T-cell (primary cell): Measurements from ENCODE around the gene DHCR7. TPM values are rescaled to one million over a fixed set of nuclear protein-coding genes. Genes with fewer than 3 reads are reported as not detected.

Experiments
- ATAC-seq, 4 experiments: fragments of 200-7000 bp in 3 of 4; fragments of 150-1000 bp in 1 of 4; cut with Tn5 transposase; replicated peaks in 1 of 4; 1 replicate in 3 of 4; 2 replicates in 1 of 4; pipeline ENCODE4 v1.10.0; 2021; ENCODE audit warnings: moderate library complexity in 3 of 4, mild to moderate bottlenecking in 2 of 4, moderate number of reproducible peaks in 1 of 4
- CTCF ChIA-PET, 2 donors: fragments of 300-600 bp; sonication (Branson Sonifier 250); formaldehyde crosslinking; loops; one replicate each; lab custom pipeline; 2022; ENCODE audit warnings: antibody characterized with exemption in 2 of 2; lab: Charles Lee
- POLR2A ChIA-PET, 2 donors: fragments of 300-600 bp; sonication (Branson Sonifier 250); formaldehyde crosslinking; loops; one replicate each; lab custom pipeline; 2022; ENCODE audit warnings: antibody characterized with exemption in 2 of 2; lab: Charles Lee
- DNase-seq, 35 experiments: peaks; one replicate each; pipeline versions ENCODE4 v3.0.0 to v3.0.0-alpha.2; 2013 to 2023
- H3K27ac ChIP-seq: one replicate; pipeline ENCODE4 v1.5.1; 2013; ENCODE audit warnings: low read length
- H3K27me3 ChIP-seq, 2 experiments: replicated peaks in 1 of 2; 1 replicate in 1 of 2; 2 replicates in 1 of 2; pipeline versions ENCODE4 v1.6.1 to v1.7.0; 2013; ENCODE audit warnings: low read length in 1 of 2, mixed read lengths in 1 of 2; ENCODE audit not compliant: control insufficient read depth in 2 of 2, insufficient read depth in 2 of 2; ENCODE audit errors: extremely low read depth in 1 of 2
- H3K36me3 ChIP-seq, 2 donors: 1 replicate in 1 of 2; 2 replicates in 1 of 2; pipeline versions ENCODE4 v1.6.1 to v1.7.0; 2013; ENCODE audit warnings: low read length in 1 of 2; ENCODE audit not compliant: control insufficient read depth in 2 of 2, insufficient read depth in 1 of 2; ENCODE audit errors: extremely low read depth in 1 of 2
- H3K4me1 ChIP-seq, 2 experiments: 1 replicate in 1 of 2; 2 replicates in 1 of 2; pipeline versions ENCODE4 v1.6.1 to v1.7.0; 2013; ENCODE audit warnings: low read length in 2 of 2, mixed read lengths in 1 of 2; ENCODE audit not compliant: insufficient read depth in 2 of 2, control insufficient read depth in 1 of 2; ENCODE audit errors: extremely low read depth in 1 of 2
- H3K4me3 ChIP-seq, 2 donors: 1 replicate in 1 of 2; 2 replicates in 1 of 2; pipeline versions ENCODE4 v1.5.1 to v1.7.0; 2013; ENCODE audit warnings: mild to moderate bottlenecking in 2 of 2, low read length in 1 of 2, moderate library complexity in 1 of 2; ENCODE audit not compliant: control insufficient read depth in 1 of 2; ENCODE audit errors: extremely low read depth in 1 of 2
- H3K9me3 ChIP-seq: 2 replicates; pipeline ENCODE4 v1.7.0; 2013
- H3K27ac Mint-ChIP-seq, 2 donors: one replicate each; pipeline ENCODE4 v1.8.0; 2020 to 2021; ENCODE audit warnings: mild to moderate bottlenecking in 2 of 2, mixed read lengths in 2 of 2
- H3K27me3 Mint-ChIP-seq, 2 donors: one replicate each; pipeline ENCODE4 v1.8.0; 2021 to 2022; ENCODE audit warnings: mixed read lengths in 2 of 2
- H3K36me3 Mint-ChIP-seq: one replicate; pipeline ENCODE4 v1.8.0; 2021; ENCODE audit warnings: mixed read lengths
- H3K4me1 Mint-ChIP-seq, 3 donors: one replicate each; pipeline ENCODE4 v1.8.0; 2020 to 2022; ENCODE audit warnings: mixed read lengths in 3 of 3, mild to moderate bottlenecking in 1 of 3
- H3K4me3 Mint-ChIP-seq, 3 donors: one replicate each; pipeline ENCODE4 v1.8.0; 2020 to 2022; ENCODE audit warnings: mild to moderate bottlenecking in 3 of 3, mixed read lengths in 3 of 3, moderate library complexity in 3 of 3
- H3K9me3 Mint-ChIP-seq, 3 donors: one replicate each; pipeline ENCODE4 v1.8.0; 2020 to 2022; ENCODE audit warnings: mixed read lengths in 3 of 3
- WGBS: methylation state at CpG from one replicate; pipeline ENCODE4 v1.1.5; 2013; ENCODE audit warnings: missing lambda C conversion rate; ENCODE audit not compliant: insufficient coverage; 5-methylcytosine and 5-hydroxymethylcytosine counted together
- total RNA-seq, 35 experiments: library from RNA in 6 of 35; stranded (reverse) in 6 of 35; fragments of 120-200 nt in 1 of 35; gene quantifications; one replicate each; pipeline versions ENCODE4 v1.2.1 to v1.2.4 and lab custom pipeline; 2013 to 2026

The DHCR7 gene
- total RNA-seq, 5 donors from 2014 or later (not counting 1 experiment from before 2014, with no cell fraction given), result 17.8 to 22.6 (median 21.1) TPM

DNA sequence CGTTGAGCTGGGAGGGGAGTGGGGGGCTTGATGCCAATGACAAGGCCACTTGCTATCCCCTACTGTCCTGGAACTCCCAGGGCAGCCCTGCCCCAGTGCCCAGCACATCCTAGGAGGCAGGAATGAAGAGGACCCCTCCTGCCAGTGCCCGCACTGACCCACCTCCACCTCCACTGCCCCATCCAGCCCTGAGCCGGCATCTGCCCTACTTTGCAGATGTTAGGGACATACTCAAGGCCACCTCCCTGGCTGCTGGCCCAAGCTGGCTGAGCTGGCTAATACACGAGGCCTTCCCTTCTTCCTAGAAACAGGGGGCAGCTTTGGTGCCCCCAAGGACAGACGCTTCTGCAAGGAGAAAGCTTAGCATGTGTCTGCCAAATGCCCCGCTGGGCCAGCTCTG lies 10.8 kb downstream of the DHCR7 start:
- Mint-ChIP-seq H3K27me3 (no peaks in the 10 kb centered on the region), H3K27ac (no peak overlapping the region), H3K4me3 (no peak overlapping the region), H3K36me3 (peaks cover 44% of the 10 kb centered on the region), H3K4me1 (no peaks in the 10 kb centered on the region), H3K9me3 (no peaks in the 10 kb centered on the region)
- POLR2A ChIA-PET, result interaction anchor here in 1 of 2 donors (0.5 kb wide), 1 partner anchor 8 kb away, joined by 8 read pairs; no protein-coding TSS in a partner anchor
- no peak for ATAC-seq
- no peaks in the 10 kb centered on the region for H3K9me3 ChIP-seq
- WGBS, result 97% methylated on average over 5 of the region's 6 CpGs
- peaks cover 0 to 3% of the 10 kb centered on the region in 2 experiments for H3K27me3 ChIP-seq
- H3K27ac ChIP-seq, result no peak overlapping the region
- CTCF ChIA-PET, result no interaction called here
- peaks cover 15 to 33% of the 10 kb centered on the region in 2 donors for H3K36me3 ChIP-seq
- no peaks in the 10 kb centered on the region for H3K4me1 ChIP-seq
- no peak overlapping the region for H3K4me3 ChIP-seq
- no peak for DNase-seq

DNA sequence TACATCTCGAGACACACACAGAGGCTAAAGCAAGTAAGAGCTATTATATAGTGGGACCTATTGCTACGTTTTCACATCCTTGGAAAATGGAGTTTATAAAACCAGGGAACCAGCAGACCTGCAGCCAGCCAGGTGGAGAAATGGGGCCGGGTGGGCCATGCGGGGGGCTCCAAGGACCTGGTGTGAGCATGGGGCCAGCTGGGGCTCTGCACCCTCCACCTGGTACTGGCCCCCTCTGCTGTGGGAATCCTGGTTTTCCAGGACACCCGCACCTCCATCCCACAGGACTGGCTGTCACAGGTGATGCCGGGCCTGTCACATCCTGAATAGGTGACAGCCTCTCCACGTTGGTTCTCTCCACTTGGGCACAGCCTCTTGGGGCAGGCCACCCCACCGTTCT lies 11.3 kb downstream of the DHCR7 start:
- H3K36me3 Mint-ChIP-seq, result peaks cover 39% of the 10 kb centered on the region

DNA sequence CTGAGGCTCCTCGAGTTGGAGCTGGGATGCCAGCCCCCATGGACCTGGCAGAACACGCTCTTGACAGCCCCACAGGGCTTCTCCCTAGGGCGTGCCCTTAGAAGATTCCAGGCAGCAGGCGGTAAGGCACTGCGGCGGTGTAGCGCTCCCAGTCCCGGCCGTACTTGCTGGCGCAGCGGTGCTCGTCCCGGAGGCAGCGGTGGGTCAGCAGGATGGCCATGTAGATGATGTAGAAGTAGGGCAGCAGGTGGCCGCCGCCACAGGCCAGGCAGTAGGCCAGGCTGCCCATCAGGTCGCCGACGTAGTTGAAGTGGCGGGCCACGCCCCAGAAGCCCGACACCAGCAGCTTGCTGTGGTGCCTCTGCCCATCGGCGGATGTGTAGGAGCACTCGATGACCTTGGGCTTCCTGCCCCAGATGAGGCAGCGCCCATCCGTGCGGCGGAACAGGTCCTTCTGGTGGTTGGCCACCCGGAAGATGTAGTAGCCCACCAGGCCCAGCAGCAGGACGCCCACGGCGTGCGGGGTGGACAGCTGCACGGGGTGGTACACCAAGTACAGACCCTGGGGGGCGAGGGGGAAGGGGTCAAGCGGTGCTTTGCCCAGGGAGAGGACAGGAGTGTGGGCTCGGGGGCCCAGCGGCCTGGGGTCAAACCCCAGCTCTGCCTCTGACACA lies 12.8 kb downstream of the DHCR7 start:
- Mint-ChIP-seq H3K9me3 (no peaks in the 10 kb centered on the region), H3K27ac (no peak overlapping the region), H3K4me3 (no peak overlapping the region), H3K4me1 (no peaks in the 10 kb centered on the region), H3K27me3 (no peaks in the 10 kb centered on the region), H3K36me3 (peaks cover 33% of the 10 kb centered on the region)
- Histone ChIP-seq H3K27ac (no peak overlapping the region), H3K4me1 (no peaks in the 10 kb centered on the region), H3K27me3 (peaks cover 0 to 3% of the 10 kb centered on the region in 2 experiments), H3K4me3 (no peak overlapping the region), H3K9me3 (no peaks in the 10 kb centered on the region), H3K36me3 (peaks cover 8 to 21% of the 10 kb centered on the region in 2 donors)
- ChIA-PET POLR2A (no interaction called here), CTCF (no interaction called here)
- no peak for ATAC-seq
- no peak for DNase-seq
- WGBS, result 92% methylated on average over 35 of the region's 39 CpGs

More for the DNA sequence above, 11.3 kb downstream of the DHCR7 start:
- Mint-ChIP-seq H3K27ac (no peak overlapping the region), H3K27me3 (no peaks in the 10 kb centered on the region), H3K9me3 (no peaks in the 10 kb centered on the region), H3K4me3 (no peak overlapping the region), H3K4me1 (no peaks in the 10 kb centered on the region)
- Histone ChIP-seq H3K27me3 (peaks cover 0 to 3% of the 10 kb centered on the region in 2 experiments), H3K4me3 (no peak overlapping the region), H3K4me1 (no peaks in the 10 kb centered on the region), H3K36me3 (peaks cover 13 to 27% of the 10 kb centered on the region in 2 donors), H3K9me3 (no peaks in the 10 kb centered on the region), H3K27ac (no peak overlapping the region)
- DNase-seq (no peak), ATAC-seq (no peak)
- CTCF ChIA-PET, result no interaction called here
- 91% methylated on average over 6 of the region's 8 CpGs for WGBS
- POLR2A ChIA-PET, result no interaction called here

- 80% methylated on average over 8 of the region's 18 CpGs for WGBS
- no peak overlapping the region for H3K4me3 ChIP-seq
- Mint-ChIP-seq H3K9me3 (no peaks in the 10 kb centered on the region), H3K27me3 (no peaks in the 10 kb centered on the region), H3K4me3 (no peak overlapping the region), H3K27ac (no peak overlapping the region), H3K4me1 (no peaks in the 10 kb centered on the region), H3K36me3 (peaks cover 25% of the 10 kb centered on the region)
- H3K27me3 ChIP-seq, result peaks cover 0 to 4% of the 10 kb centered on the region in 2 experiments
- no peak for DNase-seq
- ChIA-PET CTCF (no interaction called here), POLR2A (no interaction called here)
- no peaks in the 10 kb centered on the region for H3K9me3 ChIP-seq
- no peaks in the 10 kb centered on the region for H3K4me1 ChIP-seq
- no peak overlapping the region for H3K27ac ChIP-seq
- ATAC-seq, result no peak
- H3K36me3 ChIP-seq, result peaks cover 6 to 14% of the 10 kb centered on the region in 2 donors
Measured at GRCh38 chr11:71434576-71435130, 13.5 kb downstream of the DHCR7 start.

- Mint-ChIP-seq H3K36me3 (peaks cover 21% of the 10 kb centered on the region), H3K27me3 (peaks cover 0 to 2% of the 10 kb centered on the region in 2 donors), H3K9me3 (no peaks in the 10 kb centered on the region), H3K4me1 (no peaks in the 10 kb centered on the region), H3K4me3 (no peak overlapping the region), H3K27ac (no peak overlapping the region)
- no peaks in the 10 kb centered on the region for H3K9me3 ChIP-seq
- POLR2A ChIA-PET, result interaction anchor here in 1 of 2 donors (0.5 kb wide), 1 partner anchor 1314 kb away, joined by 4 read pairs; no protein-coding TSS in a partner anchor
- CTCF ChIA-PET, result no interaction called here
- no peak overlapping the region for H3K4me3 ChIP-seq
- 94% methylated on average over 11 of the region's 19 CpGs for WGBS
- H3K27me3 ChIP-seq, result peaks cover 0 to 7% of the 10 kb centered on the region in 2 experiments
- no peak for ATAC-seq
- DNase-seq, result no peak
- H3K36me3 ChIP-seq, result peaks cover 6% of the 10 kb centered on the region in 2 donors
- no peak overlapping the region for H3K27ac ChIP-seq
- no peaks in the 10 kb centered on the region for H3K4me1 ChIP-seq
Measured at GRCh38 chr11:71433648-71434450, 14.3 kb downstream of the DHCR7 start.
